Thoracic aorta (tissue), 2 donors: ENCODE data around the gene PGAP3. TPM values are rescaled to one million over a fixed set of nuclear protein-coding genes. Genes with fewer than 3 reads are reported as not detected.

Experiments
- ATAC-seq: fragments of 150-250 bp; one replicate; pipeline ENCODE4 v1.8.0; 2017; ENCODE audit warnings: low read depth; ENCODE audit not compliant: insufficient number of reproducible peaks, low FRiP score
- DNase-seq: peaks from one replicate; pipeline ENCODE4 v3.0.0-alpha.2; 2020; ENCODE audit warnings: low spot score
- H3K27ac ChIP-seq, 2 donors: fragments of 200-600 bp; sonication (generic); 1 replicate in 1 of 2; 2 replicates in 1 of 2; pipeline ENCODE4 v1.5.1; 2016; ENCODE audit warnings: mild to moderate bottlenecking in 2 of 2, moderate library complexity in 2 of 2
- H3K27me3 ChIP-seq: fragments of 200-600 bp; sonication (generic); replicated peaks from 2 replicates; pipeline ENCODE4 v1.6.0; 2016; ENCODE audit warnings: mild to moderate bottlenecking; ENCODE audit not compliant: insufficient read depth
- H3K36me3 ChIP-seq: fragments of 200-600 bp; sonication (generic); one replicate; pipeline ENCODE4 v1.5.1; 2016
- H3K4me1 ChIP-seq, 2 donors: fragments of 200-600 bp; sonication (generic); 1 replicate in 1 of 2; 2 replicates in 1 of 2; pipeline versions ENCODE4 v1.5.1 to v1.6.0; 2016; ENCODE audit warnings: low read depth in 2 of 2, mild to moderate bottlenecking in 1 of 2; ENCODE audit not compliant: control insufficient read depth in 1 of 2
- H3K4me3 ChIP-seq: fragments of 200-600 bp; sonication (generic); 2 replicates; pipeline ENCODE4 v1.5.1; 2016; ENCODE audit warnings: mild to moderate bottlenecking
- H3K9me3 ChIP-seq: fragments of 200-600 bp; sonication (generic); 2 replicates; pipeline ENCODE4 v1.5.1; 2016
- CTCF ChIP-seq: fragments of 200-600 bp; sonication (generic); IDR thresholded peaks from one replicate; pipeline ENCODE4 v1.5.1; 2019; ENCODE audit warnings: antibody characterized with exemption
- total RNA-seq, 2 donors: library from RNA; depleted of rRNA; stranded (reverse); fragments of >200 nt; gene quantifications; one replicate each; pipeline versions ENCODE4 v1.1.0 to v1.2.3, GENCODE V29; 2016

PGAP3 gene
- total RNA-seq, 2 donors from 2014 or later = 19.9 to 27.2 TPM

- TF ChIP-seq CTCF = no peak
- no peak overlapping the region for H3K4me3 ChIP-seq
- no peaks in the 10 kb centered on the region for H3K9me3 ChIP-seq
- H3K4me1 ChIP-seq = peaks cover 34 to 53% of the 10 kb centered on the region in 2 donors
- DNase-seq (no peak), ATAC-seq (no peak)
- no peaks in the 10 kb centered on the region for H3K27me3 ChIP-seq
- H3K27ac ChIP-seq = peak overlapping the region; percentile 87 to 92
- no peaks in the 10 kb centered on the region for H3K36me3 ChIP-seq
Observed at GRCh38 chr17:39679521-39680192, 8.2 kb downstream of the PGAP3 start.

GRCh38 chr17:39678340-39679116, 9.3 kb downstream of the PGAP3 start:
- ATAC-seq (no peak), DNase-seq (no peak)
- Histone ChIP-seq H3K4me3 (no peak overlapping the region), H3K9me3 (no peaks in the 10 kb centered on the region), H3K36me3 (no peaks in the 10 kb centered on the region), H3K27ac (peak overlapping the region; percentile 87 to 92), H3K27me3 (no peaks in the 10 kb centered on the region), H3K4me1 (peaks cover 34 to 58% of the 10 kb centered on the region in 2 donors)
- TF ChIP-seq CTCF = no peak

GRCh38 chr17:39677542-39678339, 10.1 kb downstream of the PGAP3 start:
- H3K27me3 ChIP-seq = no peaks in the 10 kb centered on the region
- DNase-seq (peak; percentile 83), ATAC-seq (peak; percentile 55)
- peaks cover 34 to 58% of the 10 kb centered on the region in 2 donors for H3K4me1 ChIP-seq
- H3K36me3 ChIP-seq = no peaks in the 10 kb centered on the region
- no peak for TF ChIP-seq CTCF
- no peaks in the 10 kb centered on the region for H3K9me3 ChIP-seq
- peak overlapping the region; percentile 87 to 92 for H3K27ac ChIP-seq
- peak overlapping the region; percentile 29 for H3K4me3 ChIP-seq

GRCh38 chr17:39677072-39677471, 10.8 kb downstream of the PGAP3 start:
- TF ChIP-seq CTCF = no peak
- Histone ChIP-seq H3K4me3 (peak overlapping the region; percentile 29), H3K4me1 (peaks cover 34 to 62% of the 10 kb centered on the region in 2 donors), H3K27me3 (no peaks in the 10 kb centered on the region), H3K36me3 (no peaks in the 10 kb centered on the region), H3K27ac (peak overlapping the region; percentile 87 to 92), H3K9me3 (no peaks in the 10 kb centered on the region)
- ATAC-seq (no peak), DNase-seq (no peak)
